ENCODE results near the gene PPFIA1. TPM values are rescaled to one million over a fixed set of nuclear protein-coding genes. Genes with fewer than 3 reads are reported as not detected.

PPFIA1 gene
- total RNA-seq, 1 donor from 2014 or later, result 52.3 TPM

- Mint-ChIP-seq H3K27ac (ENCODE audit: unreplicated experiment) (no peak overlapping the region), H3K27me3 (ENCODE audit: unreplicated experiment) (peaks cover 2% of the 10 kb centered on the region), H3K9me3 (ENCODE audit: unreplicated experiment) (no peaks in the 10 kb centered on the region), H3K4me3 (ENCODE audit: unreplicated experiment) (peak overlapping the region; percentile 98), H3K36me3 (ENCODE audit: low read depth, unreplicated experiment) (peaks cover 17% of the 10 kb centered on the region), H3K4me1 (ENCODE audit: unreplicated experiment) (peaks cover 10% of the 10 kb centered on the region)
- no peak for DNase-seq (ENCODE audit: low spot score)
- TF ChIP-seq, protein P1, sequence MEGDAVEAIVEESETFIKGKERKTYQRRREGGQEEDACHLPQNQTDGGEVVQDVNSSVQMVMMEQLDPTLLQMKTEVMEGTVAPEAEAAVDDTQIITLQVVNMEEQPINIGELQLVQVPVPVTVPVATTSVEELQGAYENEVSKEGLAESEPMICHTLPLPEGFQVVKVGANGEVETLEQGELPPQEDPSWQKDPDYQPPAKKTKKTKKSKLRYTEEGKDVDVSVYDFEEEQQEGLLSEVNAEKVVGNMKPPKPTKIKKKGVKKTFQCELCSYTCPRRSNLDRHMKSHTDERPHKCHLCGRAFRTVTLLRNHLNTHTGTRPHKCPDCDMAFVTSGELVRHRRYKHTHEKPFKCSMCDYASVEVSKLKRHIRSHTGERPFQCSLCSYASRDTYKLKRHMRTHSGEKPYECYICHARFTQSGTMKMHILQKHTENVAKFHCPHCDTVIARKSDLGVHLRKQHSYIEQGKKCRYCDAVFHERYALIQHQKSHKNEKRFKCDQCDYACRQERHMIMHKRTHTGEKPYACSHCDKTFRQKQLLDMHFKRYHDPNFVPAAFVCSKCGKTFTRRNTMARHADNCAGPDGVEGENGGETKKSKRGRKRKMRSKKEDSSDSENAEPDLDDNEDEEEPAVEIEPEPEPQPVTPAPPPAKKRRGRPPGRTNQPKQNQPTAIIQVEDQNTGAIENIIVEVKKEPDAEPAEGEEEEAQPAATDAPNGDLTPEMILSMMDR (IDR thresholded peaks at IDR 0.05; ENCODE audit: unreplicated experiment), result no peak
Observed at GRCh38 chr11:70271649-70271953, 1.1 kb downstream of the PPFIA1 start.

GRCh38 chr11:70272009-70272408 is 1.5 kb downstream of the PPFIA1 start:
- peaks cover 2% of the 10 kb centered on the region for H3K27me3 Mint-ChIP-seq (ENCODE audit: unreplicated experiment)
- no peak for DNase-seq (ENCODE audit: low spot score)
- peak overlapping the region; percentile 71 for H3K4me3 Mint-ChIP-seq (ENCODE audit: unreplicated experiment)
- peaks cover 17% of the 10 kb centered on the region for H3K36me3 Mint-ChIP-seq (ENCODE audit: low read depth, unreplicated experiment)
- H3K4me1 Mint-ChIP-seq (ENCODE audit: unreplicated experiment), result peaks cover 10% of the 10 kb centered on the region
- H3K27ac Mint-ChIP-seq (ENCODE audit: unreplicated experiment), result peak overlapping the region; percentile 14
- H3K9me3 Mint-ChIP-seq (ENCODE audit: unreplicated experiment), result no peaks in the 10 kb centered on the region
- TF ChIP-seq, protein P1 (IDR thresholded peaks at IDR 0.05; ENCODE audit: unreplicated experiment), result no peak

DNA sequence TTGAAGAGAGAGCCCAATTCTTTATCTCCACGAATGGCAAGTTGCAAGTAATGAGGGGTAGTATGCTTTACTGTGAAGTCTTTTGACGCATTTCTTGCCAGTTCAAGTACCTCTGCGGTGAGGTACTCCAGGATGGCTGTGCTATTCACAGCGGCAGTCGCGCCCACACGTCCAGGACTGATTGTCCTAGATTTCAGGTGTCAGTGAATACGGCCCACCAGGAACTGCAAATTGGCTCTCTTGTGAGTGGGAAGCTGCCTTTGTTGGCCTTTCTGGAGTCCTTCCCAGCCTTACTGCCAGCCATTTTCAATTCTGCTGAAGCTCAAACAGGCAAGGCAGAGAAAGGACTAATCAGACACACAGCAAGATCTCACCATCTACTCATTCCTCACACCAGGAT is 8.5 kb downstream of the PPFIA1 start:
- DNase-seq (ENCODE audit: low spot score), result no peak
- H3K4me3 Mint-ChIP-seq (ENCODE audit: unreplicated experiment), result no peak overlapping the region
- peaks cover 3% of the 10 kb centered on the region for H3K27me3 Mint-ChIP-seq (ENCODE audit: unreplicated experiment)
- peaks cover 9% of the 10 kb centered on the region for H3K4me1 Mint-ChIP-seq (ENCODE audit: unreplicated experiment)
- TF ChIP-seq, protein P1 (IDR thresholded peaks at IDR 0.05; ENCODE audit: unreplicated experiment), result no peak
- H3K36me3 Mint-ChIP-seq (ENCODE audit: low read depth, unreplicated experiment), result peaks cover 46% of the 10 kb centered on the region
- H3K9me3 Mint-ChIP-seq (ENCODE audit: unreplicated experiment), result no peaks in the 10 kb centered on the region
- H3K27ac Mint-ChIP-seq (ENCODE audit: unreplicated experiment), result no peak overlapping the region

GRCh38 chr11:70281156-70281609 is 10.7 kb downstream of the PPFIA1 start:
- H3K9me3 Mint-ChIP-seq (ENCODE audit: unreplicated experiment), result no peaks in the 10 kb centered on the region
- TF ChIP-seq, protein P1 (IDR thresholded peaks at IDR 0.05; ENCODE audit: unreplicated experiment), result no peak
- H3K36me3 Mint-ChIP-seq (ENCODE audit: low read depth, unreplicated experiment), result peaks cover 47% of the 10 kb centered on the region
- peaks cover 3% of the 10 kb centered on the region for H3K27me3 Mint-ChIP-seq (ENCODE audit: unreplicated experiment)
- DNase-seq (ENCODE audit: low spot score), result no peak
- H3K27ac Mint-ChIP-seq (ENCODE audit: unreplicated experiment), result peak overlapping the region; percentile 5
- peaks cover 9% of the 10 kb centered on the region for H3K4me1 Mint-ChIP-seq (ENCODE audit: unreplicated experiment)
- H3K4me3 Mint-ChIP-seq (ENCODE audit: unreplicated experiment), result peak overlapping the region; percentile 17

DNA sequence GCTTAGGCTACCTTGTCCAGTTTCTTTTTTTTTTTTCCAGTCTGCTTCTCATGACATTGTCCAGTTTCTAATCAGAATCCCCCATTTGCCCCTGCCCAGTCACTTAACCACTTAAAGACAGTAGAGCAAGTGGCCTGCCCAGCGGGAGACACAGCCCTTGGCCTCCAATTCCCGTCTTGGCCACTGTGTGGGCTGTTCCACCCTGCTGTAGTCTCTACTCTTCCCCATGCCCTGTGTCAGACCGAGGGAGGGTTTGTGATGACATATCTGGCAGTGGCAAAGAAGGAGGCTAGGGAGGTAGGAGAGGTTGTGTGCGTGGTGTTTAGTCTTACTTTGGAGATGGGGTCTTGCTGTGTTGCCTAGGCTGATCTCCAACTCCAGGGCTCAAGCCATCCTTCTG is 11.5 kb downstream of the PPFIA1 start:
- Mint-ChIP-seq H3K4me3 (ENCODE audit: unreplicated experiment) (no peak overlapping the region), H3K36me3 (ENCODE audit: low read depth, unreplicated experiment) (peaks cover 48% of the 10 kb centered on the region), H3K9me3 (ENCODE audit: unreplicated experiment) (no peaks in the 10 kb centered on the region), H3K4me1 (ENCODE audit: unreplicated experiment) (peaks cover 9% of the 10 kb centered on the region), H3K27me3 (ENCODE audit: unreplicated experiment) (peaks cover 3% of the 10 kb centered on the region), H3K27ac (ENCODE audit: unreplicated experiment) (no peak overlapping the region)
- DNase-seq (ENCODE audit: low spot score), result no peak
- TF ChIP-seq, protein P1 (IDR thresholded peaks at IDR 0.05; ENCODE audit: unreplicated experiment), result no peak

All from endothelial cell (in vitro differentiated cells).